Neural progenitor cell (in vitro differentiated cells): Measurements from ENCODE around the gene MED16. TPM values are rescaled to one million over a fixed set of nuclear protein-coding genes. Genes with fewer than 3 reads are reported as not detected.

Source experiments
- DNase-seq: peaks from one replicate; pipeline ENCODE4 v3.0.0-alpha.2; 2016; ENCODE audit warnings: low spot score
- H2AFZ ChIP-seq: fragments of 200-600 bp; sonication (generic); replicated peaks from 2 replicates; pipeline ENCODE4 v1.6.1; 2016; ENCODE audit warnings: antibody characterized with exemption
- H3F3A ChIP-seq: fragments of 200-600 bp; sonication (generic); 2 replicates; pipeline ENCODE4 v1.6.1; 2016; ENCODE audit warnings: antibody characterized with exemption, low read depth
- H3K27ac ChIP-seq: fragments of 200-600 bp; sonication (generic); 2 replicates; pipeline ENCODE4 v1.5.1; 2016; ENCODE audit warnings: mild to moderate bottlenecking
- H3K27me3 ChIP-seq: fragments of 200-600 bp; sonication (generic); 2 replicates; pipeline ENCODE4 v1.6.1; 2016; ENCODE audit warnings: mild to moderate bottlenecking, moderate library complexity
- H3K36me3 ChIP-seq: fragments of 200-600 bp; sonication (generic); 2 replicates; pipeline ENCODE4 v1.5.1; 2016
- H3K4me1 ChIP-seq: fragments of 200-600 bp; sonication (generic); 2 replicates; pipeline ENCODE4 v1.6.1; 2016; ENCODE audit warnings: mixed run types
- H3K4me2 ChIP-seq: fragments of 200-600 bp; sonication (generic); 2 replicates; pipeline ENCODE4 v1.6.1; 2016
- H3K4me3 ChIP-seq: fragments of 200-600 bp; sonication (generic); 2 replicates; pipeline ENCODE4 v1.5.1; 2016
- H3K79me2 ChIP-seq: fragments of 200-600 bp; sonication (generic); 2 replicates; pipeline ENCODE4 v1.6.1; 2016; ENCODE audit warnings: low read depth
- H3K9ac ChIP-seq: fragments of 200-600 bp; sonication (generic); 2 replicates; pipeline ENCODE4 v1.6.1; 2016
- H3K9me3 ChIP-seq: fragments of 200-600 bp; sonication (generic); 2 replicates; pipeline ENCODE4 v1.5.1; 2016; ENCODE audit warnings: low read depth
- H4K20me1 ChIP-seq: fragments of 200-600 bp; sonication (generic); 2 replicates; pipeline ENCODE4 v1.6.1; 2016; ENCODE audit warnings: low read depth
- H3K27ac Mint-ChIP-seq: 3 replicates; pipeline ENCODE4 v1.8.0; 2021; ENCODE audit warnings: mixed read lengths
- H3K27me3 Mint-ChIP-seq: 2 replicates; pipeline ENCODE4 v1.8.0; 2022; ENCODE audit warnings: low read depth, mild to moderate bottlenecking, inconsistent platforms, moderate library complexity, mixed read lengths; ENCODE audit not compliant: insufficient read depth
- H3K36me3 Mint-ChIP-seq: 3 replicates; pipeline ENCODE4 v1.8.0; 2021; ENCODE audit warnings: mixed read lengths
- H3K4me1 Mint-ChIP-seq: 3 replicates; pipeline ENCODE4 v1.8.0; 2021; ENCODE audit warnings: mixed read lengths
- H3K4me3 Mint-ChIP-seq: 3 replicates; pipeline ENCODE4 v1.8.0; 2021; ENCODE audit warnings: mild to moderate bottlenecking, moderate library complexity, mixed read lengths
- H3K9me3 Mint-ChIP-seq: 3 replicates; pipeline ENCODE4 v1.8.0; 2020; ENCODE audit warnings: mixed read lengths
- EZH2 ChIP-seq: fragments of 200-600 bp; sonication (generic); IDR thresholded peaks from 2 replicates; pipeline ENCODE4 v1.6.1; 2017; ENCODE audit warnings: antibody characterized with exemption, mild to moderate bottlenecking, moderate library complexity
- EZH2phosphoT487 ChIP-seq: fragments of 200-600 bp; sonication (generic); IDR thresholded peaks from 2 replicates; pipeline ENCODE4 v1.6.1; 2017; ENCODE audit warnings: antibody characterized with exemption
- total RNA-seq: library from RNA; depleted of rRNA; stranded (reverse); fragments of >200 nt; gene quantifications from 2 replicates; pipeline ENCODE4 v1.2.3, GENCODE V29; 2015; ENCODE audit warnings: low replicate concordance
- TF ChIP-seq, protein P1 (sequence below): fragments of 200-600 bp; sonication (generic); IDR thresholded peaks from 2 replicates; pipeline ENCODE4 v1.5.1; 2017; ENCODE audit warnings: antibody characterized with exemption, mild to moderate bottlenecking

MED16 gene
- total RNA-seq, 1 donor from 2014 or later = 14.4 TPM

DNA sequence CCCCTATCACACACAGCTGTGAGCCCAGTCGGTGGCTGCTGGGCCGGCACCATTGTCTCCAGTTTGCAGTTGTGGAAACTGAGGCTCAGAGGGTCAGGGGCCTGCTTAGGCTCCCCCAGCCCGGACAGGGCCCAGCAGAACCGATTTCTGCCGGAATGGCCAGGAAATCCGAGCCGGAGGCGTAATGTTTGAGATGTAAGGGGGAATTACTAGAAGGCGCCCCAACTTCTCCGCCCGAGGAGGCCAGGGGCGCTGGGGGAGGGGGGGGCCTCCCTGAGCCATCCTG is 25.1 kb upstream of the MED16 start:
- Histone ChIP-seq H2AFZ (no peak overlapping the region), H4K20me1 (peaks cover 23% of the 10 kb centered on the region), H3K79me2 (no peaks in the 10 kb centered on the region), H3K27me3 (peaks cover 89% of the 10 kb centered on the region), H3K36me3 (no peaks in the 10 kb centered on the region), H3K4me3 (peak overlapping the region; percentile 58), H3F3A (peaks cover 59% of the 10 kb centered on the region), H3K4me2 (peak overlapping the region; percentile 82), H3K9me3 (no peaks in the 10 kb centered on the region), H3K27ac (no peak overlapping the region), H3K4me1 (peaks cover 13% of the 10 kb centered on the region), H3K9ac (no peak overlapping the region)
- peaks cover 20% of the 10 kb centered on the region for H3K27me3 Mint-ChIP-seq
- TF ChIP-seq EZH2 = peak; percentile 87
- peak; percentile 78 for TF ChIP-seq EZH2phosphoT487
- TF ChIP-seq, protein P1, sequence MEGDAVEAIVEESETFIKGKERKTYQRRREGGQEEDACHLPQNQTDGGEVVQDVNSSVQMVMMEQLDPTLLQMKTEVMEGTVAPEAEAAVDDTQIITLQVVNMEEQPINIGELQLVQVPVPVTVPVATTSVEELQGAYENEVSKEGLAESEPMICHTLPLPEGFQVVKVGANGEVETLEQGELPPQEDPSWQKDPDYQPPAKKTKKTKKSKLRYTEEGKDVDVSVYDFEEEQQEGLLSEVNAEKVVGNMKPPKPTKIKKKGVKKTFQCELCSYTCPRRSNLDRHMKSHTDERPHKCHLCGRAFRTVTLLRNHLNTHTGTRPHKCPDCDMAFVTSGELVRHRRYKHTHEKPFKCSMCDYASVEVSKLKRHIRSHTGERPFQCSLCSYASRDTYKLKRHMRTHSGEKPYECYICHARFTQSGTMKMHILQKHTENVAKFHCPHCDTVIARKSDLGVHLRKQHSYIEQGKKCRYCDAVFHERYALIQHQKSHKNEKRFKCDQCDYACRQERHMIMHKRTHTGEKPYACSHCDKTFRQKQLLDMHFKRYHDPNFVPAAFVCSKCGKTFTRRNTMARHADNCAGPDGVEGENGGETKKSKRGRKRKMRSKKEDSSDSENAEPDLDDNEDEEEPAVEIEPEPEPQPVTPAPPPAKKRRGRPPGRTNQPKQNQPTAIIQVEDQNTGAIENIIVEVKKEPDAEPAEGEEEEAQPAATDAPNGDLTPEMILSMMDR = no peak
- peak overlapping the region; percentile 81 for H3K4me3 Mint-ChIP-seq
- H3K27ac Mint-ChIP-seq = no peak overlapping the region
- H3K36me3 Mint-ChIP-seq = no peaks in the 10 kb centered on the region
- H3K9me3 Mint-ChIP-seq = no peaks in the 10 kb centered on the region
- H3K4me1 Mint-ChIP-seq = peaks cover 7% of the 10 kb centered on the region
- DNase-seq = no peak

DNA sequence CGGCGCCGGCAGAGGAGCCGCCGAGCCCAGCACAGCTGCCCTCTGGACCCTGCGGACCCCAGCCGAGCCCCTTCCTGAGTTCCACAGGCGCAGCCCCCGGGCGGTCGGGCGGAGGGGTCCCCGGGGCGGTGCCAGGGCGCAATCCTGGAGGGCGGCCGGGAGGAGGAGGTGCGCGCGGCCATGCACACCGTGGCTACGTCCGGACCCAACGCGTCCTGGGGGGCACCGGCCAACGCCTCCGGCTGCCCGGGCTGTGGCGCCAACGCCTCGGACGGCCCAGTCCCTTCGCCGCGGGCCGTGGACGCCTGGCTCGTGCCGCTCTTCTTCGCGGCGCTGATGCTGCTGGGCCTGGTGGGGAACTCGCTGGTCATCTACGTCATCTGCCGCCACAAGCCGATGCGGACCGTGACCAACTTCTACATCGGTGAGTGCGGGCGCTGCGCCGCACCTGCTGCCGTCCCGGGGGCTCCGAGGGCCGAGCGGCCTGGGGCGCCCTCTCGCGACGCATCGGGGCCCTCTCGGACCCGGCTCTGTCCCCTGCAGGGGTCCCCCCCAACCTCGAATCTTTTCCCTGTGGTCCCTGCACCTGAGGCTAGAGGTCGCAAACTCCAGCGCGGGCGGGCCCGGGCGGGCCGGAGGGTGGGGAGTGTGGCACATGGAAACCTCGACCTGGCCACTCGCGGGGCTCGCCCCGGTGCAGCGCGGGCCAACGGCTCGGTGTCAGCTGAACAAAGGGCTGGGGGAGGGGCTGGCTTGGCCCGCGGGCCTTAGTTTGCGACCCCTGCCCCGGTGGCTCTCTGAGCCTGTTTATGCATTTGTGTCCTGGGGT is 24.6 kb upstream of the MED16 start, which contains the start of gene KISS1R:
Gene KISS1R (plus strand): TSS at position 11 of the 829 bp plus-strand sequence. CDS start 170 bp downstream, at position 181.
- Histone ChIP-seq H3K4me2 (peak within 1 kb of the TSS; percentile 82), H2AFZ (no peak within 1 kb of the TSS), H3K36me3 (no peaks in the 10 kb centered on the region), H3K4me1 (peaks cover 13% of the 10 kb centered on the region), H3K27me3 (peaks cover 88% of the 10 kb centered on the region), H3K27ac (no peak within 1 kb of the TSS), H3F3A (peaks cover 57% of the 10 kb centered on the region), H3K4me3 (peak within 1 kb of the TSS; percentile 58), H4K20me1 (peaks cover 23% of the 10 kb centered on the region), H3K9me3 (no peaks in the 10 kb centered on the region), H3K79me2 (peaks cover 2% of the 10 kb centered on the region), H3K9ac (no peak within 1 kb of the TSS)
- TF ChIP-seq, protein P1 = peak; percentile 78
- peak; percentile 90 for TF ChIP-seq EZH2phosphoT487
- no peak for TF ChIP-seq EZH2
- peak within 1 kb of the TSS; percentile 81 for H3K4me3 Mint-ChIP-seq
- peaks cover 20% of the 10 kb centered on the region for H3K27me3 Mint-ChIP-seq
- H3K27ac Mint-ChIP-seq = no peak within 1 kb of the TSS
- no peaks in the 10 kb centered on the region for H3K36me3 Mint-ChIP-seq
- no peaks in the 10 kb centered on the region for H3K9me3 Mint-ChIP-seq
- H3K4me1 Mint-ChIP-seq = peaks cover 7% of the 10 kb centered on the region
- peak; percentile 93 for DNase-seq

DNA sequence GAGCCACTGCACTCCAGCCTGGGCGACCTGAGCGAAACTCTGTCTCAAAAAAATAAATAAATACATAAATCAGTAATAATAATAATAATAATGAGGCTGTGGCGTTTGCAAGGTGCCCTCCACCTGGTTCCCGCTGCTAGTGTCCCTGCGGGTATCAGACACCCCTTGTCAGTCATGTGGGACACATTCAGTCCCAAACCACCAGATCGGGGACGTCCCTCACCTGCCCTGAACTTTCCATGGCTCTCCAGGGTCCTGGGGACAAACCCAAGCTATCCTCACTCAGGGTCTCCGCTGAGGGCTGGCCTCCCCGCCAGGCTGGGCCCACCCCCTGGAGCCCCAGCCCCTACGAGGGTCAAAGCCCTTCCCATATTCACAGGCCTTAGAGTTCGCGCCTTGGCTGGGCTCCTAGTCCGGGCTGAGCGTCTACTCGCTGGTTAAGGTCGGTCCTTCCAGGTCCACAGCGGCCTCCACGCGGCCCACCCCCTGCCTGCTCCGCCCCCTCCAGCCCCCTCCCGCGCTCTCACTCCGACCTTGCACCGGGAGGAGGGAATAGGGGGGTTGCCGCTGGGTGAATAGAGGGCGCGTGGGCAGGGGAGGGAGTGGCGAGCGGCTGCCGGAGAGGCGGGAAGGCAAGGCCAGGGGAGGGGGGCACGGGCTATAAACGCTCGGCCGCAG is 23.8 kb upstream of the MED16 start:
- H3K9me3 ChIP-seq = no peaks in the 10 kb centered on the region
- Mint-ChIP-seq H3K4me1 (peaks cover 5% of the 10 kb centered on the region), H3K36me3 (no peaks in the 10 kb centered on the region), H3K27ac (no peak overlapping the region), H3K4me3 (peak overlapping the region; percentile 73), H3K27me3 (peaks cover 18% of the 10 kb centered on the region), H3K9me3 (no peaks in the 10 kb centered on the region)
- peaks cover 13% of the 10 kb centered on the region for H3K4me1 ChIP-seq
- no peaks in the 10 kb centered on the region for H3K36me3 ChIP-seq
- H3K27ac ChIP-seq = no peak overlapping the region
- peaks cover 81% of the 10 kb centered on the region for H3K27me3 ChIP-seq
- TF ChIP-seq, protein P1 = no peak
- TF ChIP-seq EZH2phosphoT487 = no peak
- no peak for TF ChIP-seq EZH2
- no peak overlapping the region for H2AFZ ChIP-seq
- H3K9ac ChIP-seq = no peak overlapping the region
- H3F3A ChIP-seq = peaks cover 53% of the 10 kb centered on the region
- H3K4me2 ChIP-seq = peak overlapping the region; percentile 82
- H3K79me2 ChIP-seq = peaks cover 8% of the 10 kb centered on the region
- peaks cover 23% of the 10 kb centered on the region for H4K20me1 ChIP-seq
- DNase-seq = peak; percentile 71
- peak overlapping the region; percentile 58 for H3K4me3 ChIP-seq
